Astrocyte (in vitro differentiated cells and primary cell): ENCODE results near the gene C5AR1. TPM values are rescaled to one million over a fixed set of nuclear protein-coding genes. Genes with fewer than 3 reads are reported as not detected.
A peak's percentile ranks its signal among the peaks of the same experiment; 100 is the strongest.

Experiments
- DNase-seq: peaks from one replicate; pipeline ENCODE4 v3.0.0-alpha.2; 2010; ENCODE audit warnings: low read depth
- FAIRE-seq: peaks from 2 replicates; lab custom pipeline; 2011; peaks lifted over from hg19 to GRCh38; lab: Jason Lieb, UNC
- H2AFZ ChIP-seq: 2 replicates; pipeline ENCODE4 v1.6.0; 2012; ENCODE audit warnings: low read depth, low read length, inconsistent platforms
- H3K27ac ChIP-seq: 2 replicates; pipeline ENCODE4 v1.5.1; 2011; ENCODE audit warnings: low read depth, low read length, inconsistent platforms
- H3K27me3 ChIP-seq: 2 replicates; pipeline ENCODE4 v1.6.0; 2011; ENCODE audit warnings: low read length, inconsistent platforms; ENCODE audit not compliant: insufficient read depth
- H3K36me3 ChIP-seq: 2 replicates; pipeline ENCODE4 v1.5.1; 2011; ENCODE audit warnings: low read length, inconsistent platforms; ENCODE audit not compliant: insufficient read depth
- H3K4me1 ChIP-seq: 2 replicates; pipeline ENCODE4 v1.5.1; 2011; ENCODE audit warnings: low read length, inconsistent platforms; ENCODE audit not compliant: insufficient read depth
- H3K4me2 ChIP-seq: 2 replicates; pipeline ENCODE4 v1.6.0; 2012; ENCODE audit warnings: low read length, inconsistent platforms
- H3K4me3 ChIP-seq: 2 replicates; pipeline ENCODE4 v1.5.1; 2011; ENCODE audit warnings: low read depth, mild to moderate bottlenecking, low read length, inconsistent platforms; ENCODE audit not compliant: insufficient read depth
- H3K79me2 ChIP-seq: 2 replicates; pipeline ENCODE4 v1.6.0; 2012; ENCODE audit warnings: mild to moderate bottlenecking, low read length, inconsistent platforms; ENCODE audit not compliant: insufficient read depth
- H3K9ac ChIP-seq: 2 replicates; pipeline ENCODE4 v1.6.0; 2012; ENCODE audit warnings: mild to moderate bottlenecking, low read length, inconsistent platforms
- H3K9me3 ChIP-seq: 2 replicates; pipeline ENCODE4 v1.5.1; 2012; ENCODE audit warnings: low read depth, mild to moderate bottlenecking, low read length, inconsistent platforms; ENCODE audit not compliant: insufficient read depth
- H4K20me1 ChIP-seq: 2 replicates; pipeline ENCODE4 v1.6.0; 2012; ENCODE audit warnings: low read length, inconsistent platforms; ENCODE audit not compliant: insufficient read depth
- H3K27ac Mint-ChIP-seq: one replicate; pipeline ENCODE4 v1.8.0; 2021; ENCODE audit warnings: mild to moderate bottlenecking, mixed read lengths; ENCODE audit not compliant: unreplicated experiment
- H3K27me3 Mint-ChIP-seq: one replicate; pipeline ENCODE4 v1.8.0; 2021; ENCODE audit warnings: low read depth, mixed read lengths; ENCODE audit not compliant: unreplicated experiment
- H3K36me3 Mint-ChIP-seq: one replicate; pipeline ENCODE4 v1.8.0; 2021; ENCODE audit warnings: low read depth, mixed read lengths; ENCODE audit not compliant: unreplicated experiment
- H3K4me1 Mint-ChIP-seq: one replicate; pipeline ENCODE4 v1.8.0; 2021; ENCODE audit warnings: low read depth, mixed read lengths; ENCODE audit not compliant: unreplicated experiment
- H3K4me3 Mint-ChIP-seq: one replicate; pipeline ENCODE4 v1.8.0; 2021; ENCODE audit warnings: mild to moderate bottlenecking, moderate library complexity, mixed read lengths; ENCODE audit not compliant: unreplicated experiment
- H3K9me3 Mint-ChIP-seq: one replicate; pipeline ENCODE4 v1.8.0; 2021; ENCODE audit warnings: mild to moderate bottlenecking, mixed read lengths; ENCODE audit not compliant: unreplicated experiment
- CTCF ChIP-seq: IDR thresholded peaks from 2 replicates; pipeline ENCODE4 v1.5.1; 2011; ENCODE audit warnings: low read depth, mild to moderate bottlenecking, inconsistent platforms, low read length, moderate library complexity; ENCODE audit not compliant: insufficient read depth
- EZH2 ChIP-seq: IDR thresholded peaks from 2 replicates; pipeline ENCODE4 v1.6.1; 2012; ENCODE audit warnings: mild to moderate bottlenecking, low read length, inconsistent platforms; ENCODE audit not compliant: insufficient read depth
- total RNA-seq: library from RNA; stranded (reverse); gene quantifications from 2 replicates; pipeline ENCODE4 v1.2.1, GENCODE V29; 2021

C5AR1 gene
- total RNA-seq, 1 donor from 2014 or later: 4.6 TPM

- Mint-ChIP-seq H3K4me1 (peaks cover 10% of the 10 kb centered on the region), H3K27ac (no peak overlapping the region), H3K27me3 (no peaks in the 10 kb centered on the region), H3K4me3 (no peak overlapping the region), H3K36me3 (peaks cover 15% of the 10 kb centered on the region), H3K9me3 (no peaks in the 10 kb centered on the region)
- H2AFZ ChIP-seq: no peak overlapping the region
- H3K27ac ChIP-seq: no peak overlapping the region
- no peaks in the 10 kb centered on the region for H3K79me2 ChIP-seq
- TF ChIP-seq EZH2 (no peak), CTCF (peak; percentile 12)
- H3K9ac ChIP-seq: no peak overlapping the region
- no peaks in the 10 kb centered on the region for H3K27me3 ChIP-seq
- H3K4me3 ChIP-seq: no peak overlapping the region
- no peaks in the 10 kb centered on the region for H3K9me3 ChIP-seq
- peaks cover 29% of the 10 kb centered on the region for H4K20me1 ChIP-seq
- no peak overlapping the region for H3K4me2 ChIP-seq
- no peaks in the 10 kb centered on the region for H3K36me3 ChIP-seq
- DNase-seq: no peak
- FAIRE-seq: no peak
- peaks cover 12% of the 10 kb centered on the region for H3K4me1 ChIP-seq
Observed at GRCh38 chr19:47280183-47280797, 29.4 kb upstream of the C5AR1 start.

GRCh38 chr19:47283405-47284059 lies 26.1 kb upstream of the C5AR1 start:
- Mint-ChIP-seq H3K27ac (no peak overlapping the region), H3K4me1 (peaks cover 2% of the 10 kb centered on the region), H3K27me3 (no peaks in the 10 kb centered on the region), H3K4me3 (no peak overlapping the region), H3K9me3 (no peaks in the 10 kb centered on the region), H3K36me3 (peaks cover 9% of the 10 kb centered on the region)
- Histone ChIP-seq H3K9ac (no peak overlapping the region), H4K20me1 (peaks cover 17% of the 10 kb centered on the region), H3K79me2 (no peaks in the 10 kb centered on the region), H3K4me3 (no peak overlapping the region), H3K4me1 (no peaks in the 10 kb centered on the region), H2AFZ (no peak overlapping the region), H3K27ac (no peak overlapping the region), H3K9me3 (no peaks in the 10 kb centered on the region), H3K36me3 (no peaks in the 10 kb centered on the region), H3K4me2 (no peak overlapping the region), H3K27me3 (no peaks in the 10 kb centered on the region)
- no peak for FAIRE-seq
- TF ChIP-seq CTCF: no peak
- no peak for TF ChIP-seq EZH2
- DNase-seq: no peak

- Histone ChIP-seq H3K27ac (no peak overlapping the region), H3K79me2 (no peaks in the 10 kb centered on the region), H2AFZ (no peak overlapping the region), H3K27me3 (no peaks in the 10 kb centered on the region), H3K36me3 (no peaks in the 10 kb centered on the region), H3K4me3 (no peak overlapping the region), H3K9ac (no peak overlapping the region), H3K4me1 (peaks cover 6% of the 10 kb centered on the region), H4K20me1 (peaks cover 17% of the 10 kb centered on the region), H3K9me3 (no peaks in the 10 kb centered on the region), H3K4me2 (no peak overlapping the region)
- Mint-ChIP-seq H3K27me3 (no peaks in the 10 kb centered on the region), H3K27ac (no peak overlapping the region), H3K4me1 (peaks cover 8% of the 10 kb centered on the region), H3K36me3 (peaks cover 8% of the 10 kb centered on the region), H3K4me3 (no peak overlapping the region), H3K9me3 (no peaks in the 10 kb centered on the region)
- no peak for TF ChIP-seq EZH2
- TF ChIP-seq CTCF: peak; percentile 95
- peak; percentile 11 for DNase-seq
- no peak for FAIRE-seq
Observed at GRCh38 chr19:47284324-47284899, 25.2 kb upstream of the C5AR1 start.
